Stimulated activated CD8-positive, alpha-beta memory T cell treated with anti-CD3 and anti-CD28 coated beads, Interleukin-7, amount 100 ng/mL, for 4 hours (primary cell): Measurements from ENCODE around the gene ITGAE.
"Not testable (repeated sequence)": the region's sequence is repeated elsewhere in the genome, so short reads cannot be mapped to it uniquely, and the experiment has no call there.

Experiments used
- DNase-seq, 2 donors: peaks; one replicate each; pipeline ENCODE4 v3.0.0-alpha.2; 2020; ENCODE audit warnings: low read depth in 2 of 2

ITGAE gene

GRCh38 chr17:3761918-3762380, 39.0 kb downstream of the ITGAE start:
- no peak for DNase-seq

- no peak for DNase-seq
Observed at GRCh38 chr17:3761036-3761917, 39.7 kb downstream of the ITGAE start.

GRCh38 chr17:3759597-3760216, 41.3 kb downstream of the ITGAE start:
- DNase-seq, result no peak

GRCh38 chr17:3755335-3756030, 45.5 kb downstream of the ITGAE start:
- DNase-seq, result no peak

GRCh38 chr17:3754458-3755334, 46.3 kb downstream of the ITGAE start:
- peak; percentile 39 to 61 for DNase-seq

GRCh38 chr17:3754066-3754457, 46.9 kb downstream of the ITGAE start:
- no peak for DNase-seq

- no peak for DNase-seq
Observed at GRCh38 chr17:3753624-3754023, 47.4 kb downstream of the ITGAE start.

- DNase-seq, result no peak
Observed at GRCh38 chr17:3751836-3752235, 49.2 kb downstream of the ITGAE start.

GRCh38 chr17:3750926-3751325, 50.1 kb downstream of the ITGAE start:
- DNase-seq, result peak; percentile 34 to 38

GRCh38 chr17:3750296-3750695, 50.7 kb downstream of the ITGAE start:
- no peak for DNase-seq

GRCh38 chr17:3748576-3748975, 52.4 kb downstream of the ITGAE start:
- DNase-seq, result no peak

GRCh38 chr17:3747805-3748204, 53.2 kb downstream of the ITGAE start:
- no peak for DNase-seq

GRCh38 chr17:3745071-3745470, 55.9 kb downstream of the ITGAE start:
- no peak for DNase-seq

GRCh38 chr17:3744014-3744413, 57.0 kb downstream of the ITGAE start:
- no peak for DNase-seq

GRCh38 chr17:3740611-3741073, 60.3 kb downstream of the ITGAE start:
- no peak for DNase-seq

GRCh38 chr17:3739422-3740124, 61.4 kb downstream of the ITGAE start:
- no peak for DNase-seq

- DNase-seq, result peak; percentile 75 to 78
Observed at GRCh38 chr17:3738562-3739295, 62.3 kb downstream of the ITGAE start.

- no peak for DNase-seq
Observed at GRCh38 chr17:3735515-3735914, 65.5 kb downstream of the ITGAE start.

- not testable (repeated sequence) for DNase-seq
Observed at GRCh38 chr17:3734911-3735276, 66.1 kb downstream of the ITGAE start.

- no peak for DNase-seq
Observed at GRCh38 chr17:3732210-3732621, 68.8 kb downstream of the ITGAE start.
